Prostate gland (tissue), 2 donors: ENCODE data around the gene TARP.

Source experiments
- CTCF ChIP-seq, 4 experiments: fragments of 200-600 bp in 2 of 4; fragments of 450-650 bp in 2 of 4; sonication (generic) in 2 of 4; IDR thresholded peaks; 1 replicate in 3 of 4; 2 replicates in 1 of 4; pipeline ENCODE4 v1.5.1; 2016 to 2019; ENCODE audit warnings: antibody characterized with exemption in 4 of 4, mild to moderate bottlenecking in 2 of 4, moderate library complexity in 2 of 4
- POLR2AphosphoS5 ChIP-seq: sonication (generic); formaldehyde crosslinking; IDR thresholded peaks from one replicate; pipeline ENCODE4 v1.6.1; 2017; ENCODE audit warnings: antibody characterized with exemption

- TF ChIP-seq CTCF (IDR thresholded peaks at IDR 0.05) (no peak), POLR2AphosphoS5 (no peak)
Measured at GRCh38 chr7:38224392-38224791, 49.0 kb downstream of the TARP start.
